Measurements from ENCODE around the gene SLC13A3. TPM values are rescaled to one million over a fixed set of nuclear protein-coding genes. Genes with fewer than 3 reads are reported as not detected.

SLC13A3 gene
- total RNA-seq, 2 experiments from 2014 or later, result not detected

- Mint-ChIP-seq H3K36me3 (ENCODE audit: low read depth) (peaks cover 27% of the 10 kb centered on the region), H3K9me3 (no peaks in the 10 kb centered on the region), H3K27me3 (no peaks in the 10 kb centered on the region), H3K27ac (no peak overlapping the region), H3K4me1 (ENCODE audit: low read depth) (peaks cover 62% of the 10 kb centered on the region), H3K4me3 (no peak overlapping the region)
- no peak for DNase-seq
- ATAC-seq, result no peak
- TF ChIP-seq CTCF (IDR thresholded peaks at IDR 0.05), result no peak
- intact Hi-C loops (cut with micrococcal nuclease), result loop anchor here (10.0 kb wide), 1 partner anchor 129 kb away; the partner anchor contains the start of gene OCSTAMP
- POLR2A ChIA-PET, result interaction anchor here (1.5 kb wide), 1 partner anchor 170 kb away, joined by 4 read pairs; the partner anchor contains the start of gene ZNF334
- CTCF ChIA-PET, result interaction anchor here (11.2 kb wide), 1 partner anchor 162 kb away, joined by 116 read pairs; no protein-coding TSS in a partner anchor
Observed at GRCh38 chr20:46683939-46684750, 32.9 kb upstream of the SLC13A3 start.

GRCh38 chr20:46683668-46683938 lies 32.3 kb upstream of the SLC13A3 start:
- no peak overlapping the region for H3K27ac Mint-ChIP-seq
- H3K27me3 Mint-ChIP-seq, result no peaks in the 10 kb centered on the region
- intact Hi-C loops (cut with micrococcal nuclease), result loop anchor here (10.0 kb wide), 1 partner anchor 129 kb away; the partner anchor contains the start of gene OCSTAMP
- POLR2A ChIA-PET, result interaction anchor here (1.5 kb wide), 1 partner anchor 170 kb away, joined by 4 read pairs; the partner anchor contains the start of gene ZNF334
- TF ChIP-seq CTCF (IDR thresholded peaks at IDR 0.05), result no peak
- CTCF ChIA-PET, result interaction anchor here (1.3 to 11.2 kb wide), 3 partner anchors 10 to 162 kb away, joined by 4 to 116 read pairs (median 17); no protein-coding TSS in a partner anchor
- ATAC-seq (no peak), DNase-seq (no peak)
- H3K9me3 Mint-ChIP-seq, result no peaks in the 10 kb centered on the region
- peaks cover 25% of the 10 kb centered on the region for H3K36me3 Mint-ChIP-seq (ENCODE audit: low read depth)
- no peak overlapping the region for H3K4me3 Mint-ChIP-seq
- H3K4me1 Mint-ChIP-seq (ENCODE audit: low read depth), result peaks cover 62% of the 10 kb centered on the region

GRCh38 chr20:46683011-46683667 lies 31.9 kb upstream of the SLC13A3 start:
- CTCF ChIA-PET, result interaction anchor here (0.6 to 11.2 kb wide), 8 partner anchors 11 to 275 kb away, joined by 3 to 116 read pairs (median 4); partner anchors contain the start of gene OCSTAMP
- POLR2A ChIA-PET, result interaction anchor here (0.7 to 1.5 kb wide), 2 partner anchors 160 to 169 kb away, joined by 3 to 4 read pairs; partner anchors contain the start of gene ZNF334
- intact Hi-C loops (cut with micrococcal nuclease), result loop anchor here (10.0 kb wide), 1 partner anchor 128 kb away; the partner anchor contains the start of gene OCSTAMP
- Mint-ChIP-seq H3K4me3 (no peak overlapping the region), H3K4me1 (ENCODE audit: low read depth) (peaks cover 61% of the 10 kb centered on the region), H3K27me3 (no peaks in the 10 kb centered on the region), H3K36me3 (ENCODE audit: low read depth) (peaks cover 22% of the 10 kb centered on the region), H3K9me3 (no peaks in the 10 kb centered on the region), H3K27ac (no peak overlapping the region)
- no peak for ATAC-seq
- DNase-seq, result no peak
- no peak for TF ChIP-seq CTCF (IDR thresholded peaks at IDR 0.05)

GRCh38 chr20:46682063-46682821 lies 31.0 kb upstream of the SLC13A3 start:
- Mint-ChIP-seq H3K4me3 (no peak overlapping the region), H3K36me3 (ENCODE audit: low read depth) (peaks cover 18% of the 10 kb centered on the region), H3K27me3 (no peaks in the 10 kb centered on the region), H3K4me1 (ENCODE audit: low read depth) (peaks cover 52% of the 10 kb centered on the region), H3K9me3 (no peaks in the 10 kb centered on the region), H3K27ac (no peak overlapping the region)
- intact Hi-C loops (cut with micrococcal nuclease), result loop anchor here (10.0 kb wide), 1 partner anchor 127 kb away; the partner anchor contains the start of gene OCSTAMP
- ChIA-PET CTCF (interaction anchor here (0.6 to 11.2 kb wide), 11 partner anchors 12 to 274 kb away, joined by 3 to 116 read pairs (median 4); partner anchors contain the start of genes OCSTAMP and ZNF334), POLR2A (interaction anchor here (0.7 to 1.5 kb wide), 3 partner anchors 132 to 168 kb away, joined by 3 to 4 read pairs (median 3); partner anchors contain the start of genes OCSTAMP and ZNF334)
- DNase-seq (no peak), ATAC-seq (no peak)
- TF ChIP-seq CTCF (IDR thresholded peaks at IDR 0.05), result no peak

Data from activated CD8-positive, alpha-beta T cell treated with anti-CD3 and anti-CD28 coated beads for 36 hours (primary cell).